HG02973 (cell line): ENCODE results near the gene KIFC3.
A peak's percentile ranks its signal among the peaks of the same experiment; 100 is the strongest.
"Not testable (repeated sequence)": the region's sequence is repeated elsewhere in the genome, so short reads cannot be mapped to it uniquely, and the experiment has no call there.

Experiments used
- ATAC-seq: cut with Tn5 transposase; IDR thresholded peaks from one replicate; pipeline ENCODE4 v1.9.1; 2021; ENCODE audit warnings: moderate library complexity; ENCODE audit not compliant: unreplicated experiment

Gene KIFC3

DNA sequence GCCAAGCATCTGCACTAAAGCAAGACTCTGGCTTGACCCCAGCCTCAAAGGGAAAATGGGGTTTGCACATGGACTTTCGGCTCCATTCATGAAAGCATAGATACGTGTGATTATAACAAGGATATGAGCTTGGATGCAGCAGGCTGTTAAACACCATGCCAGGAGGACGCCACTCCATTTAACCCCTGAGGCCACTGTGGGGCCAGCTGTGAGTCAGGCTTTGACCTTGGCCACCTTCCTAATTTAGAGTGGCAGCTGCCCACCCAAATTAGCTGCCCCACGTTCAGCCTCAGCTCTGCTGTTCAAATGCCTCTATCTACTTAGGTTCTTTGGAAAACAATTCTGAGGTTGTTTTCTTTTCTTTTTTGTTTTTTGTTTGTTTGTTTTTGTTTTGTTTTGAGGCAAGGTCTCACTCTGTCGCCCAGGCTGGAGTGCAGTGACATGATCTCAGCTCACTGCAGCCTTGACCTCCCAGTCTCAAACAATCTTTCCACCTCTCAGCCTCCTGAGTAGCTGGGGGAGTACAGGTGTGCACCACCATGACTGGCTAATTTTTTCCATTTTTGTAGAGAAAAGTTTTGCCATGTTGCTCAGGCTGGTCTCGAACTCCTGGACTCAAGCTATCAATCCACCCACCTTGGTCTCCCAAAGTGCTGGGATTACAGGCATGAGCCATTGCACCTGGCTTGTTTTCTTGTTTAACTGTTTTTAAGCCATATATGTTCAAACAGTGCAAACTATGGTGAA is 23.2 kb upstream of the KIFC3 start:
- ATAC-seq: no peak

- ATAC-seq: no peak
These were observed 22.6 kb upstream of the KIFC3 start for GRCh38 chr16:57824888-57825287.

- no peak for ATAC-seq
These were observed 21.5 kb upstream of the KIFC3 start for GRCh38 chr16:57823836-57824235.

DNA sequence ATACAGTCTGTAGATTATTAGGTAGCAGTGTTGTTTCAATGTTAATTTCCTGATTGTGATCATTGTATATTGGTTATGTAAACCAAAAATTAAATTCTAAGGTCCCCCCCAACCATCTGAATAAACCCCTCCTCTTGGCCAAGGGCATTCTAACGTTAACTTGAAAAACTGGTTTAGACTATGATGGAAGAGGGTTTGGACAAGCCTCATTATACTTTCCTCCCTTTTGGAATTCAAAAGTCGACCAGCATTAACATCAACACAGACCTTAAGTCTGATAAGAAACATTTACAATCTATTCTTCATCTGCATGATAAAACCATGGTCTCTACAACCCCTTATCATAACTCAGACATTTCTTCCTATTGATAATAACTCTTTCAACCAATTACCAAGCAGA is 20.6 kb upstream of the KIFC3 start:
- no peak for ATAC-seq

- ATAC-seq: no peak
These were observed 19.8 kb upstream of the KIFC3 start for GRCh38 chr16:57822018-57822553.

DNA sequence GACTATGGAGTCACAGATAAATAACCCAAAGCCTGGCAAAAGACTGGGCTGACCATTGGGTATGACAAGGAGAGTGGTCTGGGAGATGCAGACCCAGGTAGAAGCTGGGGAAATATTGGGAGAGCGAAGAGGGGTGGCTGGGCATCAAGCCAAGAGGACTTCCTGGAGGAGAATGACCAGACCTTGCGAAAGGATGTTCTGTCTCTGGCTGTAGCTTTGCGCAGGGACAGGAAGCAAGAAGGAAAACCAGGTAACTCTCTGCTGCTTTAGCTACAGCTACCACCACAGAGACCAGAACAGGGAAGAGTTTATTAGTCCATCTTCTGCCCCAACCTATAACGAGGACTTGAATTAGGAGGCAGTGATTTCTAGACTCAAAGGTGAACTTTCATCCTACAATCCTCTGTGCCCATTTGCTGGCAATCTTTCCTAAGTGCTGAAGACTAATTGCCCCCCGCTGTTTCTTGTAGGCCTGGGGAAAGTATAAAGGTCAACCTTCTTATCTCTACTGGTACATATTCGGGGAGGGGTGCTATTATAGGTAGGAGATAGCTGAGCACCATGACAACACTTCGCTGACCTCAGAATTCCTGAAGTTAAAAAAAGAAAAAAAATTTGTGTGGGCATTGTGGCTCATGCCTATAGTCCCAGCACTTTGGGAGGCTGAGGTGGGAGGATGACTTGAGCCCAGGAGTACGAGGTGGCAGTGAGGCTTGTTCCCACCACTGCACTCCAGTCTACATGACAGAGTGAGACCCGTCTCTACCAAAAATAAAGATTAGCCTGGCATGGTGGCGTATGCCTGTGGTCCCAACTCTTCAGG is 19.1 kb upstream of the KIFC3 start:
- no peak for ATAC-seq

DNA sequence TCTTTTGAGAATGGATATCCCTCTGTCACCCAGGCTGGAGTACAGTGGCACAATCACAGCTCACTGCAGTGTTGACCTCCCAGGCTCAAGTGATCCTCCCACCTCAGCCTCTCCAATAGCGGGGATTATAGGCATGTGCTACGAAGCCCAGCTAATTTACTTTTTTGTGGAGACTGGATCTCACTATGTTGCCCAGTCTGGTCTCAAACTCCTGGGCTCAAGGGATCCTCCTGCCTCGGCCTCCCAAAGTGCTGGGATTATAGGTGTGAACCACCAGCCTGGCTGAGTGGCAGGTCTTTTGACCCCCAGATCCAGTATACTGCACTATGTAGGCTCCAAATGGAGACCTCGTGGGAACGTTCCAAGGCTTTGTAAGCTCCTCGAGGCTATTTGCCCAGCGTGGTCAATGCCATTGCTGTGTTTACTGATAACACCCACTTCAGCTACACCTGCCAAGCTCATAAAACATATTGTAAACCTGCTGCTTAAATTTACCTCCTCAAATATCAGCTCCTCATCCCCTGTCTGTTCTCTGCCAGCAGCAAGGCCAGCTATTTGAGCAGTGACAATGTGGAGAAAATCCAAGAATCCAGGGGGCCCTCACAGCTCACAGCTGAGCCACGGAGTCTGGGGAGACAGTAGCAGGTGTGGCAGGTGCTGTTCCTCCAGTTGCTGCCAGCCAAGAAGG is 16.2 kb upstream of the KIFC3 start:
- ATAC-seq: no peak

- ATAC-seq: no peak
These were observed 15.4 kb upstream of the KIFC3 start for GRCh38 chr16:57817680-57818079.

DNA sequence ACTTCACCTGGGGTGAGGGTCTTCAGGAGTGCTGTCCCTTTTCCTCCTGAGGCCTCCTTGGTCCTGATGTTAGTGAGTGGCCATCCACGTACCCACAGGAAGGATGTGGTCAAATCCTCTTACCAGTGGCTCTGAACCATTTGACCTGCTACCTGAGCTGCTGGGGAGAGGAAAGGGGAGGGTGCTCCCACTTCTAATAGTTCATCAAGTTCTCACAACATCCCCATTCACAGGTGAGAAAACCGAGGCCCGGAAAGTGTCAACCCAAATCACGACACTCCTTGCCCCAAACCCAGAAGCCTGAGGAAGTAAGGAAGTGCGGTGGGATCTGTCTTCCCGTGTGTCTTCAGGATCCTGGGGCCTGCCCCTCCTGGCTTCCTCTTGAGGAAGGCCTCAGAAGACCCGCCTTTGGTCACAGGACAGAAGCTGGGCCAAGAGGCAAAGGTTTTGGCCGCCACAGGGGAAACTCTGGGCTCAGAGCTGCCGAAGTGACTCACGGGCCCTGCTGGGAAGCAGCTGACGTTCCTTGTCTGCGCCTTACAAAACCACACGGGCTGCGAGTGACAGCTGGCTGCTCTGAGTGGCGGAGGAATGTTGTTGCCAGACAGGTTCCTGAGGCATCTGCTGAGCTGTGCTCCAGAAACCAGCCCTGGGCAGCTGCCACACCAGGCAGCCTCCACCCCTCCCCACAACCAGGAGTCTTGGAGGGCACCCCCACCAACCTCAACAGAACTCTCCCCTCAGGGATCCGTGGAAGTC is 13.9 kb upstream of the KIFC3 start:
- no peak for ATAC-seq

GRCh38 chr16:57814896-57815295 is 12.6 kb upstream of the KIFC3 start:
- no peak for ATAC-seq

GRCh38 chr16:57813466-57813865 is 11.2 kb upstream of the KIFC3 start:
- ATAC-seq: no peak

- ATAC-seq: not testable (repeated sequence)
These were observed 9.0 kb upstream of the KIFC3 start for GRCh38 chr16:57811340-57811739.

DNA sequence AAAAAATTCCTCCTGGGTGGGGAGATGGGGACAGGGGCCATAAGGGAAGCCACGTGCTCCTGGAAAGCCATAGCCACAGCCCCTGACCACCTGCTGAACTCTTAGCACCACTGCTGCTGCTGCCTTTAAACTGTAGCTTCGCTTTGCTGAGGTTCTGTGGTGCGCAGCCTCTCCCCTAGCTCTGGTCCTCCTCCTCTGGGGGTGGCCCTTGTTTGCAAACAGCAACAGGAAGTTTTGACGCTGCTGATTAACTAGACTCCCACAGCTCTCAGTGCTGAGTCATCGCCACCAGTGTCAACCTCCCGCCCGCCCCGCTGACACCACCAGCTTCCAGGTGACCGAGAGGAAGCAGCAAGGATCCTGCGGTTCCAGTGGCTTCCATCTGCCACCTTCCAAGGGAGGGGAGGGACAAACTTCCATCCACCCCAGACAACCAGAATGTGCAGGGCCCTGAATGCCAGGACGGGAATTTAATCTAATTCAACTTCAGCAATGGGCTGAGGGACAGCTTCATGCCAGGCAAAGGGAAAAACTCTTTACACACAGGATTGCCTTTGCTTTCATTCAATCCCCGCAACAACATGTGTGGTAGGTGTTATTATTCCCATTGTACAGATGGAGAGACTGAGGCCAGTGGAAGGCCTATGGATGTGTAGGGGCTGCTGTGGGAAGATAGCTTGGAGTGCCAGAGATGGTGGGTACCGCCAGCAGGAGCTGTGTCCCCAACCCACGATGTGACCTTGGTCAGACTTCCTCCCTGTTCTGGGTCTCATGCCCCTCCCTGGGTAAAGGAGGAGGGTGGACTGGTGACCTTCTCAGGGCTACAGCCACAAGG is 8.1 kb upstream of the KIFC3 start:
- ATAC-seq: peak; percentile 95

GRCh38 chr16:57809276-57810196 is 7.2 kb upstream of the KIFC3 start:
- ATAC-seq: peak; percentile 15

- no peak for ATAC-seq
These were observed 6.4 kb upstream of the KIFC3 start for GRCh38 chr16:57808589-57809228.

DNA sequence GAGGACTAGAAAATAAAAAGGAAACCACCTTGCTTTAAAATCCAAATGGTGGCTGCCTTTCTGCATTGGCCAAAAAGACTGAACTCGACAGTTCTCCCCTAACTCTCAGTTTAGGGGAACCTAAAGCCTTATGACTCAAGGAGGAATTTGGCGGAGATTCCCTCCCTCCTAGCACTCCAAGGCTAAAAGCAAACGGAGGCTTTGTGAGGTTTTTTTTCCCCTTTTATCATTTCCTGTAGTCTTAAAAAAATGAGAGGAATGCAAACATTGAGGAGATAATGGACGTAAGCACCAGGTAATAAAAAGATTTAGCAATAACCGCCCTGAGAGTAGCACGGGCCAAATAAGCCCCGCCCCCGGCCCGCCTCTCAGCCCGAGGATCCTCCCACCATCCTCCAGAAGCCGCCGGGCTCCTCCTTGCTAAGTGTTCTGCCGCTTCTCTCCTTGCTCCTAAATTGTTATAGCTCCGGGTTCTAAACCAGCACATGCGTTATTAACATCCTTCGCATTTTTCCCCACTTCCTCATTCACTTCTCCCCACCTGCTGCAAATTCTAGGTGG is 5.8 kb upstream of the KIFC3 start:
- ATAC-seq: no peak

GRCh38 chr16:57807252-57807967 is 5.1 kb upstream of the KIFC3 start:
- no peak for ATAC-seq
